SK-N-DZ (cell line): ENCODE results near the gene KIF14.
"Not testable (repeated sequence)": the region's sequence is repeated elsewhere in the genome, so short reads cannot be mapped to it uniquely, and the experiment has no call there.

Experiments used
- DNase-seq: peaks from one replicate; pipeline ENCODE4 v3.0.0-alpha.2; 2015; ENCODE audit warnings: low spot score

The KIF14 gene

DNA sequence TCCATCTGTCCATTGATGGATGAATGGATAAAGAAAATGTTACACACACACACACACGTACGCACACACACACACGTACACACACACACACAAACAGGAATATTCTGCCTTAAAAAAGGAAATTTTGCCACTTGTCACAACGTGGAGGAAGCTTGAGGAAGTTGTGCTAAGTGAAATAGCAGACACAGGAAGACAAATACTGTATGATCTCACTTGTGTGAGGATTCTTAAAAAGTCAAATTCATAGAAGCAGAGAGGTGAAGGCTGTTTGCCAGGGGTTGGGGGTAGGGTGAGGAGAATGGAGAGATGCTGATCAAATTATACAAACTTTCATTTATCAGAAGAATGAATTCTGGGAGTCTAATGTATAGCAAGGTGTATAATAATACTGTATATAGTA, 73.2 kb downstream of the KIF14 start:
- no peak for DNase-seq

DNA sequence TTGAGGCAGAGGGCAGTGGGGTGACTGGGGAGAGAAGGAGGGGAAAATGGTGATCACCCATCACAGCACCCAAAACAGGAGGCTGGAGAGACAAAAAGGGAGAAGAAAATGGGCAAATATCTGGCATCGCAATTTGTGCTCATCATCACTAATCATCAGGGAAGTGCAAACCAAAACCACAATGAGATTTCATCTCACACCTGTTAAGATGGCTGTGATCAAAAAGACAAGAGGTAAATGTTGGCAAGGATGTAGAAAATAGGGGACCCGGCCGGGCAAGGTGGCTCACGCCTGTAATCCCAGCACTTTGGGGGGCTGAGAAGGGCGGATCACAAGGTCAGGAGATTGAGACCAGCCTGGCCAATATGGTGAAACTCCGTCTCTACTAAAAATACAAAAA, 74.0 kb downstream of the KIF14 start:
- no peak for DNase-seq

GRCh38 chr1:200542162-200542561, 78.4 kb downstream of the KIF14 start:
- DNase-seq, result no peak

DNA sequence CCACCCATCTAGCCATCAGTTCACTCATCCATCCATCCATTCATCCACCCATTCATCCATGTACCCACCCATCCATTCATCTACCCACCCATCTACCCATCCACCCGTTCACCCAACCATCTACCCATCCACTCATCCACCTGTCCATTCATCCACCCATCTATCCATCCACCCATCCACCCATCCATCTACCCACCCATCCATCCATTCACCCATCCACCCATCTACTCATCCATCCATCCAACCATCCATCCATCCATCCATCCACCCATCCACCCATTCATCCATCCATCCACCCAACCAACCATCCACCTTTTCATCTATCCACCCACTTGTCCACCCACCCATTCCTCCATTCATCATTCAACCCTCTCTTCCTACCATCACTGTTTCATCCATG, 80.3 kb downstream of the KIF14 start:
- no peak for DNase-seq

- DNase-seq, result no peak
Observed at GRCh38 chr1:200538179-200538578, 82.4 kb downstream of the KIF14 start.

GRCh38 chr1:200535605-200536004, 84.9 kb downstream of the KIF14 start:
- DNase-seq, result no peak

DNA sequence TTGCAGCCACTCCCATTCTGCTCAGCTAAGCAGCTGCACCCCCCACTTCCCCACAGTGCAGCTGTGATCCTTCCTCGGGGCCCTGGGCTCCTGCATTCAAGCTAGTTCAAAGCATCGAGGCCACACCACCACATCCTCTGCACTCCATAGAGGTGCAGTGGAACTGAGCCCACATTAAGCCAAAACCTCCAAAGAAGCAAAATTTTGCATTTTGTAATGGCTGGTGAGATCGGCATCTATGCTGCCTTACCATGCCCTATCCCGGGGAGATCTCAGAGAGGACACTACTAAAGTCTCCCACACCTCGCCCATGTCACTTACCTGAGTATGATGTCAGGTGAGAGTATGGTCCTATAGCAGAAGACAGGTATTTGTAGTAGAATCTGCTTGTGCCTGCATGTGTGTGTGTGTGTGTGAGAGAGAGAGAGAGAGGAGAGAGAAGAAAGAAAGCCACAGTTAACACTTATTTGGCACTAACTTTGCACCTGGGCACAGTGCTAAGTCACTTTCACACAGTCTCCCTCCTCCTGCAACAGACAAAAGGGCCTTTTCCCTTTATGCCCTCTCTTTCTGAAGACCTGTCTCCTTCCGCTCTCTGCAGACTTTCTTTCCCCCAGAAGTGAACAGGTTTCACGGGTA, 89.8 kb downstream of the KIF14 start:
- DNase-seq, result no peak

DNA sequence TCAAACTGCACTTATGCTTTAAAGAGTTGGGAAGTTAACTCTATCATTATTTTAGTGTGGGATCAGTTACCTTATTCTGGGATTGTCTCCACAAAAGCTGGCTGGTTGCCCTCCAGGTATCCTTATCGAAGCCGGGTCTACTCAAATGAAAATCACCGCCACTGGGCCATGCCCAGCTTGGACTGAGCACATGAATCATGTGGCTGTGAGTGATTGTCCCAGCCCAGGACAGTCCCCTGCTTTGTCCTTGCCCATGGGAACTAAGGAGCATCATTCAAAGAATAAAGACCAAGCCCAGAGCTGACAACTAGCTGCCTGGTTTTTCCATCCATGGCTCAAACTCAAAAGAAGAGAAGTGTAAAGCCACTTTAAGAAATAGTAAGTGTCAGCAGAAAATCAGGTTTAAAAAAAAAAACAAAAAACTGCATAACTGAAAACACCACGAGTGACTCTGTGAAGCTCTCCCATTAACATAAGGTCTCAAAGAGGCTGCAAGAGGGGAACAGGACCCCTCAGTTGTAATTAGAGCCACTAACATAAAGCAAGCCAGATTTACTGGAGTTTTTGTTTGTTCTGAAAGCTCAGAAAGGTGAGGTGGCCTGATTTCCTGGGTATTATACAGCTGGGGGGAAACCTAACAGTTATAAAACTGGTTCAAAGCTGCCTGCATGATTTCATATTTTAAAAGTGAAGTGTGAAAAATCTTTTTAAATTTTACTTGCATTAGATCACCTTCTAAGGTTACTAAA, 91.5 kb downstream of the KIF14 start:
- DNase-seq, result no peak

GRCh38 chr1:200527670-200528069, 92.9 kb downstream of the KIF14 start:
- DNase-seq, result no peak

GRCh38 chr1:200526709-200527612, 93.6 kb downstream of the KIF14 start:
- no peak for DNase-seq

DNA sequence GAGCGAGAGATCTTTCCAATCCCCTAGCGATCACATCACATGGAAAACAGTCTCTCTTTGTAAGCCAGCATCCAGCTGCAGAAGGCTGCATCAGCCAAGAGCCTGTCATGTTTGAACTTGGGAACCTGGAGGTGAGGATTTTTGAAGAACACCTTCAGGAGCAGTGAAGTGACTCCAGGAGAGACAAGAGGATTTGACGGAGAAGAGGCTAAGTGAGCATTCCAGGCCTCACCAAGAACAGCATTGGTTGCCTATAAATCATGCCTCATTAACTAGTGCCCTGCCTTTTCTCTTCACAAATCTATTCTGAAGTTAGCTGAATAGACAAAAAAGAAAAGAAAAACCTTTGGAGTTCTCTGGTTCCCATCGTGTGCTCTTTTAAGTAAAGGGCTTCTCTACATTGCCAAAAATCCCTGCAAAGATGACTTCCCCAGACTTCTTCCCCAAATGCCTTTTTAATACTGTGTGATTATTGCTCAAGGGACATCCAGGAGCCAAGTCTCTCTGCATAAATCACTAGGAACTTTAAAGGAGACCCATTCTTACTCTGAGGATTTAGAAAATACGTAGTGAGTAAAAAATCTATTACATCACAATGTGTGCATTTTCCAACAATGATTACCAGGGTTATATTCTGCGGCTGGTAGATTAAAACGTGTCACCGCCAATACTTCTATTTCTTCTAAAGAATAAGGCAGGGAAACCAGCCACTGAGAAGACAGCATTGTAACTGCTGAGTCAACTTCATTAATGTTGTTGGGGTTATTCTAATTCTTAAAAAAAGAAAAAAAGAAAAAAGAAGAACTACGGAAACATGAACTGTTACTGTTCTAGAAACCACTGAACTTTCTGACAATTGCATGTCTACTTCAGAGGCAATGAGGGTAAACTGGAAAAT, 95.2 kb downstream of the KIF14 start:
- DNase-seq, result peak; percentile 49

- not testable (repeated sequence) for DNase-seq
Observed at GRCh38 chr1:200524551-200524950, 96.0 kb downstream of the KIF14 start.

- no peak for DNase-seq
Observed at GRCh38 chr1:200524092-200524491, 96.5 kb downstream of the KIF14 start.

DNA sequence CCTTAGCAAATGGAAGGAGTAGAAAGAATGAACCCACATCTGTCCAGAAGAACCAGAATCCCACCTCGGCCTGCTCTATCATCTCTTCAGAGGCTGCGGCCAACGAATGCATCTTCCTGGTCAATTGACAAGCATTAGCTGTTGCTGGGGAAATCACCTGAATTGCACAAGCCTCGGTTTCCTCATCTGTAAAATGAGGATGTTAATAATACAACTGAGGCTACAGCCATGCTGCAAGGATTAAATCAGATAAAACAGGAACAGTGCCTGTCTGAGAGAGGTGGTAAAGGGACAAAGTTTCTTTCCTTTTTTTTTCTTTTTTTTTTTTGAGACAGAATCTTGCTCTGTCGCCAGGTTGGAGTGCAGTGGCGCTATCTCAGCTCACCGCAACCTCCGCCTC, 99.8 kb downstream of the KIF14 start:
- DNase-seq, result no peak

- DNase-seq, result no peak
Observed at GRCh38 chr1:200518524-200518923, 102.0 kb downstream of the KIF14 start.

GRCh38 chr1:200512191-200512590, 108.4 kb downstream of the KIF14 start:
- no peak for DNase-seq

GRCh38 chr1:200510228-200510623, 110.3 kb downstream of the KIF14 start:
- peak; percentile 77 for DNase-seq

DNA sequence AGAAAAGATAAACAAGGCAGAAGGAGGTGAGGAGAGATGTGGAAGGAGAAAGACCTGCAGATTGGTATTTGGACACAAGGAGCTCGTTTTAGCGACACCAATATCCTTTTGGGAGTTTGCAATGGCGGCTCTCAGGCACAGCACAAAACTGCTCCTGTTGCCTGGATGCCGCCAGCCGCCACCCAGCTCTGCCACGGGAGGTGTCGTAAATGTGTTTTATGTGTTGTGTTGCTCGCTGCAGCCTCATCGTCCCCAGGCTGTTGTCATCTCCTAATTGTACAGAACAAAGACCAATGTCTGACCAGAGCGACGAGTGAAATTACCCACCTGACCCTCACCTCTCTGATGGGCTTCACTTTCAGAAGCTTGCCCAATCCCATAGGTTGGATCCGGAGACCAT, 114.1 kb downstream of the KIF14 start:
- no peak for DNase-seq

DNA sequence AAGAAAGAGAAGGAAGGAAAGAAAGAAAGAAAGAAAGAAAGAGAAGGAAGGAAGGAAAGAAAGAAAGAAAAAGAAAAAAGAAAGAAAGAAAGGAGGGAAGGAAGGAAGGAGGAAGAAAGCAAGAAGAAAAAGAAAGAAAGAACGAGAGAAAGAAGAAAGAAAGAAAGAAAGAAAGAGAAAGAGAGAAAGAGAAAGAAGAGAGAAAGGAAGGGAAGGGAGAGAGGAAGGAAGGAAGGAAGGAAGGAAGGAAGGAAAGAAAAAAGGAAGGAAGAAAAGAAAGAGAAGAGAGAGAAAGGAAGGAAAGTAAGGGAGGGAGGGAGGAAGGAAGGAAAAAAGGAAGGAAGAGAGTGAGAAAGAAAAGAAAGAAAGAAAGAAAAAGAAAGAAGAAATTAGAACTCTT, 115.3 kb downstream of the KIF14 start:
- DNase-seq, result no peak
